ENCODE measurements around the gene PSORS1C1.

The PSORS1C1 gene

DNA sequence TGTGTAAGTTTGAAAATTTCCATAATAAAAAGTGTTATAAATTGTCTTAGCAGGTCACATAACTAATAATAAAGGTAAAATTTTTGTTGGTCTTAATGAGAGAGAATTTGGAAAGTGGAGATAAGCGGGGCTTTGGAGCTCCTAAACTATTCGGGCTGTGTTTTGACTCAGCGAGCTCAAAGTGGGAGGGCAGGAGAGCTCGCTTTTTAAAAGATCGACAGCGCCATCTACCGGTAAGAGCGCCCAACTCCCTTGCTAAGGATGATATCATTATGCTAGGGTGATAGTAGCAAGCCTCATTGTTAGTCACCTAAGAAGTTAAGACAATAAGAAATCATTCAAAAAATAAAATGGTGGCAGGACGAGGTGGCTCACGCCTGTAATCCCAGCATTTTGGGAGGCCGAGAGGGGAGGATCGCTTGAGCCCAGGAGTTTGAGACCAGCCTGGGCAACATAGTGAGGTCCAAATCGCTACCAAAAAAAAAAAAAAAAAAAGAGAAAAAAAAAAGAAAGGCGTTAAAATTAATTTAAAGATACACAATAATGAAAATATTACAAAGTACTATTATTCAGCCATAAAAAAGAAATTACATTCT, 27.0 kb upstream of the PSORS1C1 start:
- no peak overlapping the region for H3K4me3 ChIP-seq (replicated peaks in 1 of 2; ENCODE audit: low read depth in 2 of 2, low read length in 2 of 2)
- DNase-seq (ENCODE audit: low read depth in 2 of 2), result peak; percentile 89 to 92
- TF ChIP-seq, protein P1, sequence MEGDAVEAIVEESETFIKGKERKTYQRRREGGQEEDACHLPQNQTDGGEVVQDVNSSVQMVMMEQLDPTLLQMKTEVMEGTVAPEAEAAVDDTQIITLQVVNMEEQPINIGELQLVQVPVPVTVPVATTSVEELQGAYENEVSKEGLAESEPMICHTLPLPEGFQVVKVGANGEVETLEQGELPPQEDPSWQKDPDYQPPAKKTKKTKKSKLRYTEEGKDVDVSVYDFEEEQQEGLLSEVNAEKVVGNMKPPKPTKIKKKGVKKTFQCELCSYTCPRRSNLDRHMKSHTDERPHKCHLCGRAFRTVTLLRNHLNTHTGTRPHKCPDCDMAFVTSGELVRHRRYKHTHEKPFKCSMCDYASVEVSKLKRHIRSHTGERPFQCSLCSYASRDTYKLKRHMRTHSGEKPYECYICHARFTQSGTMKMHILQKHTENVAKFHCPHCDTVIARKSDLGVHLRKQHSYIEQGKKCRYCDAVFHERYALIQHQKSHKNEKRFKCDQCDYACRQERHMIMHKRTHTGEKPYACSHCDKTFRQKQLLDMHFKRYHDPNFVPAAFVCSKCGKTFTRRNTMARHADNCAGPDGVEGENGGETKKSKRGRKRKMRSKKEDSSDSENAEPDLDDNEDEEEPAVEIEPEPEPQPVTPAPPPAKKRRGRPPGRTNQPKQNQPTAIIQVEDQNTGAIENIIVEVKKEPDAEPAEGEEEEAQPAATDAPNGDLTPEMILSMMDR (IDR thresholded peaks at IDR 0.05; ENCODE audit: low read depth, low read length), result peak; percentile 67

DNA sequence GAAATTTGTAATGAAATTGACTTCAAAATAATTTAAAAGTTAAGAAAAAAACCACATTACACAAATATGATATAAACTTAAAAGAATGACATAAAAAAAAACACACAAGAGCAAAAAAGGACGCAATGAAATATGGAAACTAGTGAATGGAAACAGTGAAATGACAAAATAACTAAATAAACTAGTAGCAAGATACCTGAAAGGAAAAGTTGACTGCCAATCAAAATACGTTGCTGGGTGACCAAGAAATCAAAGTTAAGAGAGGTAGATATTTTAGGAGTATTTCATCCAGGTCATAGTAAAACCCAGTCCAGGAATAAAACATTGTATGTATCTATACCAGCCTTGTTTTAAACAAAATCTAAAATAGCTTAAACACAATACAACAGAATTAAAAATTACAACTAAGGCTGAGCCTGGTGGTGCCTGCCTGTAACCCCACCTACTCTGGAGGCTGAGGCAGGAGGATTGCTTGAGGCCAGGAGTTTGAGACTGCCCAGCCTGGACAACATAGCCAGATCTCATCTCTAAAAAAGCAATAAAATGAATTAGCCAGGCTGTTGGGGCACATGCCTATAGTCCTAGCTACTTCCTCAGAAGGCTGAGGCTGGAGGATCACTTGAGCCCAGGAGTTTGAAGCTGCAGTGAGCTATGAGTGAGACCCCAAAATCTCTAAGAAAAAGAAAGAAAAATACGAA, 24.2 kb upstream of the PSORS1C1 start:
- TF ChIP-seq, protein P1 (IDR thresholded peaks at IDR 0.05; ENCODE audit: low read depth, low read length), result no peak
- DNase-seq (ENCODE audit: low read depth in 2 of 2), result no peak
- no peak overlapping the region for H3K4me3 ChIP-seq (replicated peaks in 1 of 2; ENCODE audit: low read depth in 2 of 2, low read length in 2 of 2)

DNA sequence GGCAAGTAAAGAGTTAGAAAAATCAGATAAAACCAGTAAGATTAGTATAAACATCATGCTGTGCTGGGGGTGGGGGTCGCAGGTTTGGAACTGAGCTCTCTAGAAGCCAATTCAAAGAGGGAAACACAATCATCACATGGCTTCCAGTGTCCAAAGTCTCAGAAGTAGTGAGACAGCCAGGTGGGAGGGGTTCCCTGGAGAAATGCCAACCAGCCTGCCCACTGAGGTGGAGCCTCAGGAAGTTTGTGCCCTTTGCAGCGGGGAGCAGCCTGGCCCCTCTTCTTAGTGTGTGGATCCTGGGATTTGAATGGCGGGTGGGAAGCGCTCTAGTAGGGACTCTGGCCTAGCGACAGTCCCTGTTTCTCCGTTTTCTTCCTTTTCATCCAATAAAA, 23.6 kb upstream of the PSORS1C1 start:
- TF ChIP-seq, protein P1 (IDR thresholded peaks at IDR 0.05; ENCODE audit: low read depth, low read length), result no peak
- H3K4me3 ChIP-seq (replicated peaks in 1 of 2; ENCODE audit: low read depth in 2 of 2, low read length in 2 of 2), result no peak overlapping the region
- no peak for DNase-seq (ENCODE audit: low read depth in 2 of 2)

DNA sequence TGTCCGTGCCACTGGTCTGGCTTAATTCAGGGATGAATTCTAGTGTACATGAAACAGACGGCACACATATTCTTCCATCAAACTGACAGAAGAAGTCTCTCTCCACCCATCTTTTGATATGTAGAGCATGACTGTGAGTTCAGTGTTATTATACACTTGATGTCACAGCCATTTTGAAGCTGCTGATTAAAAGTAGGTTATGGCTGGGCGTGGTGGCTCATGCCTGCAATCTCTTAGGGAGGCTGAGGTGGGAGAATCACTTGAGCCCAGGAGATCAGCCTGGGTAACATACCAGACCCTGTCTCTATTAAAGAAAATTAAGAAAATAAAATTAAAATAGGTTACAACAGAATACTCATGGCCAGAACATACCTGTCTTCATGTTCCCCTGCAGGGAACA, 22.9 kb upstream of the PSORS1C1 start:
- TF ChIP-seq, protein P1 (IDR thresholded peaks at IDR 0.05; ENCODE audit: low read depth, low read length), result no peak
- no peak overlapping the region for H3K4me3 ChIP-seq (replicated peaks in 1 of 2; ENCODE audit: low read depth in 2 of 2, low read length in 2 of 2)
- DNase-seq (ENCODE audit: low read depth in 2 of 2), result no peak

DNA sequence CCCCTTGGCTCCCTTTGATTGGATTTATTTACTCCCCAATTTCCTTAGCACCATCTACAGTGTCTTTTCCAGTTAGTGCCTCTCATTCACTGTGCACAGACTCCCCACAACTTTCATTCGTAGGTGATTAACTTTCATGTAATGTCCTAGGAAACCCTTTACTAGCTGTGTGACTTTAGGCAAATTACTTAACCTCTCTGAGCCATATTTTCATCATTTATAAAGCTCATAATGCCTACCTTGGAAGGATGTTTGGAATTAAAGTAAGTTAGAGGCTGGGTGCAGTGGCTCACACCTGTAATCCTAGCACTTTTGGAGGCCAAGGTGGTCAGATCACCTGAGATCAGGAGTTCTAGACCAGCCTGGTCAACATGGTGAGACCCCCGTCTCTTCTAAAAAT, 22.4 kb upstream of the PSORS1C1 start:
- no peak for DNase-seq (ENCODE audit: low read depth in 2 of 2)
- no peak overlapping the region for H3K4me3 ChIP-seq (replicated peaks in 1 of 2; ENCODE audit: low read depth in 2 of 2, low read length in 2 of 2)
- TF ChIP-seq, protein P1 (IDR thresholded peaks at IDR 0.05; ENCODE audit: low read depth, low read length), result no peak

DNA sequence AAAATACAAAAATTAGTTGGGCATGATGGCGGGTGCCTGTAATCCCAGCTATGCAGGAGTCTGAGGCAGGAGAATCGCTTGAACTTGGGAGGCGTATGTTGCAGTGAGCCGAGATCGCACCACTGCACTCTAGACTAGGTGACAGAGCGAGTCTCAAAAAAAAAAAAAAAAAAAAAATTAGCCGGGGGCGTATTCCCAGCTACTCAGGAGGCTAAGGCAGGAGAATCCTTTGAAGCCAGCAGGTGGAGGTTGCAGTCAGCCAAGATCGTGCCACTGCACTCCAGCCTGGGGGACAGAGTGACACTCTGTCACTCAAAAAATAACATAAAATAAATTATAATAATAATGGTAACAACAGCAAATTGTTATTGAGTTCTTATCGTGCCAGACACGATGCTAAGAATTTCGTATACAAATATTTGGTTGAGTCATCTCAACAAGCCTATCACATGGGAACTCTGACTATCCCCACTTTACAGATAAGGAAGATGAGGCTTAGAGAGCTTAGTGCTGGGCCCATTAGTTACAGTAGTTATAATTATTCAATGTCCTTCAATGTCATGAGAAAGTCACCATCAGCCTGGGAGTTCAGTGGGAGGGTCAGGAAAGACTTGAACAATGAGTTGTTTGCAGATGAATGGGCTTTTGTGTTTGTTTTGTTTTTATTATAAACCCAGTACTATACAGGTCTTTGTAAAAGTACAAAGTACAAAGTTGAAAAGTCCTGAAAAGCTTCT, 21.7 kb upstream of the PSORS1C1 start:
- no peak for DNase-seq (ENCODE audit: low read depth in 2 of 2)
- no peak overlapping the region for H3K4me3 ChIP-seq (replicated peaks in 1 of 2; ENCODE audit: low read depth in 2 of 2, low read length in 2 of 2)
- TF ChIP-seq, protein P1 (IDR thresholded peaks at IDR 0.05; ENCODE audit: low read depth, low read length), result no peak

Data from cardiac fibroblast (primary cell).